Stimulated activated CD8-positive, alpha-beta memory T cell treated with anti-CD3 and anti-CD28 coated beads, Interleukin-4, amount 100 ng/mL, for 1 hour (primary cell): ENCODE measurements around the gene EPC1.
"Not testable (repeated sequence)": the region's sequence is repeated elsewhere in the genome, so short reads cannot be mapped to it uniquely, and the experiment has no call there.

Experiments used
- DNase-seq, 2 donors: peaks; one replicate each; pipeline ENCODE4 v3.0.0-alpha.2; 2020; ENCODE audit warnings: low read depth in 2 of 2, low spot score in 1 of 2

EPC1 gene

GRCh38 chr10:32346551-32347362, at the start of gene EPC1:
TSS of gene EPC1 (minus strand) at chr10:32347158. CDS start at chr10:32346915, 243 bp downstream.
- peak; percentile 73 to 77 for DNase-seq

- no peak for DNase-seq
Measured at GRCh38 chr10:32393911-32394310, 47.0 kb upstream of the EPC1 start.

GRCh38 chr10:32392284-32392683, 45.3 kb upstream of the EPC1 start:
- not testable (repeated sequence) for DNase-seq

- DNase-seq, result no peak
Measured at GRCh38 chr10:32390193-32390592, 43.2 kb upstream of the EPC1 start.

- no peak for DNase-seq
Measured at GRCh38 chr10:32388258-32389027, 41.5 kb upstream of the EPC1 start.

- DNase-seq, result no peak
Measured at GRCh38 chr10:32386623-32387260, 39.8 kb upstream of the EPC1 start.

GRCh38 chr10:32384171-32384570, 37.2 kb upstream of the EPC1 start:
- no peak for DNase-seq

GRCh38 chr10:32381165-32381564, 34.2 kb upstream of the EPC1 start:
- DNase-seq, result no peak

GRCh38 chr10:32379950-32380551, 33.1 kb upstream of the EPC1 start:
- no peak for DNase-seq

GRCh38 chr10:32379318-32379949, 32.5 kb upstream of the EPC1 start:
- DNase-seq, result no peak

GRCh38 chr10:32378363-32379317, 31.7 kb upstream of the EPC1 start:
- peak; percentile 75 to 83 for DNase-seq

GRCh38 chr10:32377458-32378259, 30.7 kb upstream of the EPC1 start:
- no peak for DNase-seq

GRCh38 chr10:32376771-32377170, 29.8 kb upstream of the EPC1 start:
- no peak for DNase-seq

- DNase-seq, result no peak
Measured at GRCh38 chr10:32376097-32376496, 29.1 kb upstream of the EPC1 start.

GRCh38 chr10:32375631-32376030, 28.7 kb upstream of the EPC1 start:
- no peak for DNase-seq

GRCh38 chr10:32374605-32375004, 27.6 kb upstream of the EPC1 start:
- no peak for DNase-seq

GRCh38 chr10:32373496-32373895, 26.5 kb upstream of the EPC1 start:
- no peak for DNase-seq

GRCh38 chr10:32373031-32373430, 26.1 kb upstream of the EPC1 start:
- no peak for DNase-seq
